CD4-positive, alpha-beta T cell (primary cell): ENCODE results near the gene RRAS. TPM values are rescaled to one million over a fixed set of nuclear protein-coding genes. Genes with fewer than 3 reads are reported as not detected.

Source experiments
- ATAC-seq: fragments of 200-7000 bp; cut with Tn5 transposase; one replicate; pipeline ENCODE4 v1.10.0; 2022; ENCODE audit warnings: mild to moderate bottlenecking; ENCODE audit not compliant: poor library complexity
- CTCF ChIA-PET: fragments of 350-600 bp; sonication (Branson Sonifier 250); formaldehyde crosslinking; loops from one replicate; lab custom pipeline; 2021; ENCODE audit warnings: antibody characterized with exemption, inconsistent platforms; lab: Charles Lee
- POLR2A ChIA-PET: fragments of 350-600 bp; sonication (Branson Sonifier 250); formaldehyde crosslinking; loops from one replicate; lab custom pipeline; 2021; ENCODE audit warnings: antibody characterized with exemption, inconsistent platforms; lab: Charles Lee
- DNase-seq, 14 experiments: peaks; one replicate each; pipeline ENCODE4 v3.0.0-alpha.2; 2013 to 2020; ENCODE audit warnings: mixed read lengths in 2 of 14
- H3K27ac ChIP-seq, 2 donors: one replicate each; pipeline versions ENCODE4 v1.5.1 to v1.7.0; 2013; ENCODE audit warnings: low read length in 2 of 2, low read depth in 1 of 2, mild to moderate bottlenecking in 1 of 2
- H3K27me3 ChIP-seq, 2 experiments: 1 replicate in 1 of 2; 2 replicates in 1 of 2; pipeline versions ENCODE4 v1.6.1 to v1.7.0; 2013; ENCODE audit warnings: low read length in 2 of 2, control low read depth in 1 of 2, mild to moderate bottlenecking in 1 of 2, moderate library complexity in 1 of 2; ENCODE audit not compliant: insufficient read depth in 2 of 2, control insufficient read depth in 1 of 2
- H3K36me3 ChIP-seq: one replicate; pipeline ENCODE4 v1.6.1; 2013; ENCODE audit warnings: low read length, control low read depth; ENCODE audit not compliant: insufficient read depth
- H3K4me1 ChIP-seq: one replicate; pipeline ENCODE4 v1.6.1; 2013; ENCODE audit warnings: low read length, control low read depth; ENCODE audit not compliant: insufficient read depth
- H3K4me3 ChIP-seq: one replicate; pipeline ENCODE4 v1.5.1; 2013; ENCODE audit warnings: mild to moderate bottlenecking, low read length, moderate library complexity
- H3K9me3 ChIP-seq, 2 experiments: 1 replicate in 1 of 2; 2 replicates in 1 of 2; pipeline versions ENCODE4 v1.6.1 to v1.7.0; 2013; ENCODE audit warnings: low read length in 2 of 2, mild to moderate bottlenecking in 2 of 2, control low read depth in 1 of 2, moderate library complexity in 1 of 2; ENCODE audit not compliant: control insufficient read depth in 1 of 2, insufficient read depth in 1 of 2
- H3K27ac Mint-ChIP-seq: one replicate; pipeline ENCODE4 v1.8.0; 2020; ENCODE audit warnings: mixed read lengths
- H3K27me3 Mint-ChIP-seq: one replicate; pipeline ENCODE4 v1.8.0; 2021; ENCODE audit warnings: mixed read lengths
- H3K36me3 Mint-ChIP-seq: one replicate; pipeline ENCODE4 v1.8.0; 2021; ENCODE audit warnings: low read depth, mixed read lengths
- H3K4me1 Mint-ChIP-seq: one replicate; pipeline ENCODE4 v1.8.0; 2021; ENCODE audit warnings: low read depth, mixed read lengths
- H3K4me3 Mint-ChIP-seq: one replicate; pipeline ENCODE4 v1.8.0; 2020; ENCODE audit warnings: mild to moderate bottlenecking, mixed read lengths
- H3K9me3 Mint-ChIP-seq: one replicate; pipeline ENCODE4 v1.8.0; 2020; ENCODE audit warnings: mixed read lengths
- intact Hi-C, 2 experiments: fragments of 100-400 bp; cut with DNase I in 1 of 2; cut with micrococcal nuclease in 1 of 2; formaldehyde crosslinking; loops; one replicate each; pipeline versions ENCODE4 v1.15.1 to v1.9.0; 2023 to 2025; cut with DNase I, micrococcal nuclease
- total RNA-seq, 174 experiments: library from RNA in 2 of 174; stranded (reverse) in 2 of 174; gene quantifications; one replicate each; pipeline ENCODE4 v1.2.3 and lab custom pipeline; 2021 to 2026
- TF ChIP-seq, protein P1 (sequence below): fragments of 200-600 bp; IDR thresholded peaks from one replicate; pipeline ENCODE4 v1.8.0; 2022; ENCODE audit warnings: antibody characterized with exemption, mild to moderate bottlenecking

The RRAS gene
- total RNA-seq, 2 experiments from 2014 or later: 4.2 to 4.7 TPM

DNA sequence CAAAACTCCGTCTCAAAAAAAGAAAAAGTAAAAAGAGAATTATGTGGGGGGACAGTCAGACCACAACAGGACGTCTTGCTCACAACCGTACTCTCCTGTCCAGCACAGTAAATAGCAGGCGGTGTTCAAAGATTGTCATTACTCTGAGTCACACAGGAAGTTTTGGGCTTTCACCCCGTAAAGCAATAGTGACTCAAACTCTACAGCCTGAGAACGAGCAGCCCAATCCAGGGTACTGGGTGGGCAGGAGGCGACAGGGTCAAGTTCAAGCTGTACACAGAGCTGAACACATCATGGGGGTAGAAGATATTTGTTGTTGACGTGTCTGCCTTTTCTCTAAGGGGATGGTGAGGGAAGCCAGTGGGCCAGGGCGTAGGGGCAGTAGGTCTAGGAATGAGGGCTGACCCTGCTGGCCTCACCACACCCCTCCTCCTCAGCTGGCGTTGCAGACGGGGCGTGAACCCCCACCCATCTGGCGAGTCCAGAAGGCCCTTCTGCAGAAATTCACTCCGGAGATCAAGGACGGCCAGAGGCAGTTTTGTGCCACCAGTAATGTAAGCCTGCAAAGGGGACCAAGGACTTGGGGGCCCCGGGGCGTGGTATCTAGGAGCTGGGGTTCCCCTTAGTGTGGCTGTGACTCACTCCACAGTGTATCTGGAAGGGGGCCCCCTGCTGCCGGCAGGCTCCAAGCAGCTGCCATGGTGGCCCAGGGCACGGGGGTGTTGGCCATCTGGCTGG lies 25.7 kb downstream of the RRAS start:
- Mint-ChIP-seq H3K4me3 (no peak overlapping the region), H3K36me3 (peaks cover 81% of the 10 kb centered on the region), H3K9me3 (no peaks in the 10 kb centered on the region), H3K4me1 (peaks cover 8% of the 10 kb centered on the region), H3K27me3 (no peaks in the 10 kb centered on the region), H3K27ac (peak overlapping the region; percentile 73)
- Histone ChIP-seq H3K4me1 (peaks cover 9% of the 10 kb centered on the region), H3K27ac (no peak overlapping the region), H3K4me3 (no peak overlapping the region), H3K9me3 (peaks cover 0 to 17% of the 10 kb centered on the region in 2 experiments), H3K27me3 (no peaks in the 10 kb centered on the region), H3K36me3 (peaks cover 80% of the 10 kb centered on the region)
- ATAC-seq (no peak), DNase-seq (peak in 2 of 14 experiments; percentile 24 to 37)
- ChIA-PET CTCF (no interaction called here), POLR2A (interaction anchor here (1.3 kb wide), 1 partner anchor 26 kb away, joined by 4 read pairs; the partner anchor contains the start of gene RRAS)
- TF ChIP-seq, protein P1, sequence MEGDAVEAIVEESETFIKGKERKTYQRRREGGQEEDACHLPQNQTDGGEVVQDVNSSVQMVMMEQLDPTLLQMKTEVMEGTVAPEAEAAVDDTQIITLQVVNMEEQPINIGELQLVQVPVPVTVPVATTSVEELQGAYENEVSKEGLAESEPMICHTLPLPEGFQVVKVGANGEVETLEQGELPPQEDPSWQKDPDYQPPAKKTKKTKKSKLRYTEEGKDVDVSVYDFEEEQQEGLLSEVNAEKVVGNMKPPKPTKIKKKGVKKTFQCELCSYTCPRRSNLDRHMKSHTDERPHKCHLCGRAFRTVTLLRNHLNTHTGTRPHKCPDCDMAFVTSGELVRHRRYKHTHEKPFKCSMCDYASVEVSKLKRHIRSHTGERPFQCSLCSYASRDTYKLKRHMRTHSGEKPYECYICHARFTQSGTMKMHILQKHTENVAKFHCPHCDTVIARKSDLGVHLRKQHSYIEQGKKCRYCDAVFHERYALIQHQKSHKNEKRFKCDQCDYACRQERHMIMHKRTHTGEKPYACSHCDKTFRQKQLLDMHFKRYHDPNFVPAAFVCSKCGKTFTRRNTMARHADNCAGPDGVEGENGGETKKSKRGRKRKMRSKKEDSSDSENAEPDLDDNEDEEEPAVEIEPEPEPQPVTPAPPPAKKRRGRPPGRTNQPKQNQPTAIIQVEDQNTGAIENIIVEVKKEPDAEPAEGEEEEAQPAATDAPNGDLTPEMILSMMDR: no peak
- intact Hi-C loops: no loop called here

GRCh38 chr19:49613374-49613773 lies 26.6 kb downstream of the RRAS start:
- intact Hi-C loops: no loop called here
- TF ChIP-seq, protein P1: no peak
- H3K36me3 ChIP-seq: peaks cover 83% of the 10 kb centered on the region

DNA sequence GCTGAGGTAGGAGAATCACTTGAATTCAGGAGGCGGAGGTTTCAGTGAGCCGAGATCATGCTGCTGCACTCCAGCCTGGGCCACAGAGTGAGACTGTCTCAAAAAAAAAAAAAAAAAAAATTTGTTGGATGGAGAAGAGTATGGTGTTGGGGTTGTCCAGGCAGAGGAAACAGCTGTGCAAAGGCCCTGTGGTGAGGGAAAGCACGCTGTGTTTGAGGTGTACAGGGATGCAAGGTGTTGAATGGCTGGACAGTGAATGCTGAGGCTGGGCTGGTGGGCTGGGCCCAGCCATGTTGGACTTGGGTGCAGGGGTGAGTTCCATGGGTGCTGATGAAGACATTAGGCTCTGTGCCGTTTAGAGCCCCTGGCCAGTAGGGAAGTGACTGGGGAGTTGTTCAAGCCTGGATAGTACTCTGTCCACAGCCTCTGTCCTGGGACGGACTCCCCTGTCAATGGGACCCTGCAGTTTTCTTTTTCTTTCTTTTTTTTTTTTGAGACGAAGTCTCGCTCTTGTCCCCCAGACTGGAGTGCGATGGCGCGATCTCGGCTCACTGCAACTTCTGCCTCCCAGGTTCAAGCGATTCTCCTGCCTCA lies 30.3 kb downstream of the RRAS start:
- POLR2A ChIA-PET: no interaction called here
- peaks cover 4% of the 10 kb centered on the region for H3K4me1 Mint-ChIP-seq
- CTCF ChIA-PET: no interaction called here

More at GRCh38 chr19:49613374-49613773, 26.6 kb downstream of the RRAS start:
- no peaks in the 10 kb centered on the region for H3K27me3 ChIP-seq
- H3K9me3 Mint-ChIP-seq: no peaks in the 10 kb centered on the region
- H3K4me1 ChIP-seq: peaks cover 9% of the 10 kb centered on the region
- H3K4me3 ChIP-seq: no peak overlapping the region
- POLR2A ChIA-PET: no interaction called here
- H3K27ac Mint-ChIP-seq: peak overlapping the region; percentile 73
- ATAC-seq: no peak
- peaks cover 83% of the 10 kb centered on the region for H3K36me3 Mint-ChIP-seq
- peaks cover 4% of the 10 kb centered on the region for H3K4me1 Mint-ChIP-seq
- no peak overlapping the region for H3K27ac ChIP-seq
- H3K4me3 Mint-ChIP-seq: no peak overlapping the region
- H3K27me3 Mint-ChIP-seq: no peaks in the 10 kb centered on the region
- peaks cover 0 to 17% of the 10 kb centered on the region in 2 experiments for H3K9me3 ChIP-seq
- no peak for DNase-seq
- CTCF ChIA-PET: no interaction called here

More for the DNA sequence above, 30.3 kb downstream of the RRAS start:
- Histone ChIP-seq H3K9me3 (no peaks in the 10 kb centered on the region), H3K27ac (no peak overlapping the region), H3K4me1 (peaks cover 17% of the 10 kb centered on the region), H3K4me3 (no peak overlapping the region), H3K36me3 (peaks cover 67% of the 10 kb centered on the region), H3K27me3 (no peaks in the 10 kb centered on the region)
- intact Hi-C loops: no loop called here
- DNase-seq (no peak), ATAC-seq (no peak)
- Mint-ChIP-seq H3K9me3 (no peaks in the 10 kb centered on the region), H3K4me3 (no peak overlapping the region), H3K27ac (no peak overlapping the region), H3K27me3 (no peaks in the 10 kb centered on the region), H3K36me3 (peaks cover 62% of the 10 kb centered on the region)
- TF ChIP-seq, protein P1: no peak
